Measurements from ENCODE around the gene GID4.
A peak's percentile ranks its signal among the peaks of the same experiment; 100 is the strongest.

GID4 gene

GRCh38 chr17:18045691-18046350 lies 6.6 kb downstream of the GID4 start:
- DNase-seq: no peak

- no peak for DNase-seq
These were observed 16.4 kb downstream of the GID4 start for GRCh38 chr17:18055597-18055996.

- DNase-seq: no peak
These were observed 17.0 kb downstream of the GID4 start for GRCh38 chr17:18056214-18056613.

GRCh38 chr17:18059283-18059682 lies 20.1 kb downstream of the GID4 start:
- DNase-seq: no peak

- no peak for DNase-seq
These were observed 24.8 kb downstream of the GID4 start for GRCh38 chr17:18064053-18064452.

GRCh38 chr17:18065546-18065945 lies 26.3 kb downstream of the GID4 start:
- DNase-seq: no peak

- DNase-seq: no peak
These were observed 27.7 kb downstream of the GID4 start for GRCh38 chr17:18066866-18067265.

GRCh38 chr17:18069101-18069500 lies 29.9 kb downstream of the GID4 start:
- no peak for DNase-seq

GRCh38 chr17:18070861-18071340 lies 31.7 kb downstream of the GID4 start:
- DNase-seq: no peak

GRCh38 chr17:18071751-18072150 lies 32.5 kb downstream of the GID4 start:
- DNase-seq: no peak

- DNase-seq: no peak
These were observed 35.5 kb downstream of the GID4 start for GRCh38 chr17:18074566-18075272.

GRCh38 chr17:18076936-18077335 lies 37.7 kb downstream of the GID4 start:
- no peak for DNase-seq

GRCh38 chr17:18079543-18079942 lies 40.3 kb downstream of the GID4 start:
- DNase-seq: no peak

- no peak for DNase-seq
These were observed 45.0 kb downstream of the GID4 start for GRCh38 chr17:18084256-18084655.

- DNase-seq: peak; percentile 96
These were observed 48.6 kb downstream of the GID4 start, which contains the start of gene DRG2 for GRCh38 chr17:18087610-18088491. Gene DRG2 (plus strand): TSS chr17:18087948. CDS start chr17:18088024, 76 bp downstream.

- DNase-seq: no peak
These were observed 50.4 kb downstream of the GID4 start for GRCh38 chr17:18089613-18090012.

GRCh38 chr17:18093616-18094408 lies 54.6 kb downstream of the GID4 start:
- DNase-seq: no peak

GRCh38 chr17:18094409-18094807 lies 55.2 kb downstream of the GID4 start:
- no peak for DNase-seq

GRCh38 chr17:18099516-18099915 lies 60.3 kb downstream of the GID4 start:
- DNase-seq: no peak

- DNase-seq: no peak
These were observed 61.4 kb downstream of the GID4 start for GRCh38 chr17:18100616-18101015.

GRCh38 chr17:18101828-18102227 lies 62.6 kb downstream of the GID4 start:
- DNase-seq: no peak

- DNase-seq: no peak
These were observed 63.4 kb downstream of the GID4 start for GRCh38 chr17:18102640-18103039.

- no peak for DNase-seq
These were observed 65.8 kb downstream of the GID4 start for GRCh38 chr17:18105027-18105426.

Measured in activated effector memory CD4-positive, alpha-beta T cell treated with anti-CD3 and anti-CD28 coated beads, Interleukin-2, amount 50 U/mL, for 16 hours (primary cell).